Measurements from ENCODE around the gene ELF2.
A peak's percentile ranks its signal among the peaks of the same experiment; 100 is the strongest.
"Not testable (repeated sequence)": the region's sequence is repeated elsewhere in the genome, so short reads cannot be mapped to it uniquely, and the experiment has no call there.

Gene ELF2

GRCh38 chr4:139200506-139200905 lies 23.5 kb upstream of the ELF2 start:
- Mint-ChIP-seq H3K4me1 (ENCODE audit: low read depth) (no peaks in the 10 kb centered on the region), H3K4me3 (no peak overlapping the region), H3K27me3 (no peaks in the 10 kb centered on the region), H3K9me3 (no peaks in the 10 kb centered on the region), H3K36me3 (ENCODE audit: low read depth) (no peaks in the 10 kb centered on the region), H3K27ac (no peak overlapping the region)
- no peak for DNase-seq

- Mint-ChIP-seq H3K36me3 (ENCODE audit: low read depth) (no peaks in the 10 kb centered on the region), H3K4me1 (ENCODE audit: low read depth) (no peaks in the 10 kb centered on the region), H3K27me3 (no peaks in the 10 kb centered on the region), H3K4me3 (no peak overlapping the region), H3K9me3 (no peaks in the 10 kb centered on the region), H3K27ac (no peak overlapping the region)
- DNase-seq, result no peak
Observed at GRCh38 chr4:139200102-139200501, 23.1 kb upstream of the ELF2 start.

DNA sequence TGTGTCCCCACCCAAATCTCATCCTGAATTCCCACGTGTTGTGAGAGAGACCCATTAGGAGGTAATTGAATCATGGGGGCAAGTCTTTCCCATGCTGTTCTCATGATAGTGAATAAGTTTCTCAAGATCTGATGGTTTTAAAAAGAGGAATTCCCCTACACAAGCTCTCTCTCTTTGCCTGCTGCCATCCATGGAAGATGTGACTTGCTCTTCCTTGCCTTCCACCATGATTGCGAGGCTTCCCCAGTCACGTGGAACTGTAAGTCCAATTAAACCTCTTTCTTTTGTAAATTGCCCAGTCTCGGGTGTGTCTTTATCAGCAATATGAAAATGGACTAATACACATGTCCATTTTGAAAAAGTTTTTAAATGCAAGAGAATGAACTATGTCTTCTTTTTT lies 20.2 kb upstream of the ELF2 start:
- DNase-seq; H3K4me3 Mint-ChIP-seq; H3K36me3 Mint-ChIP-seq (ENCODE audit: low read depth); H3K27ac Mint-ChIP-seq; H3K4me1 Mint-ChIP-seq (ENCODE audit: low read depth); H3K27me3 Mint-ChIP-seq; H3K9me3 Mint-ChIP-seq: not testable (repeated sequence)

- H3K27ac Mint-ChIP-seq, result no peak overlapping the region
- no peaks in the 10 kb centered on the region for H3K9me3 Mint-ChIP-seq
- DNase-seq, result no peak
- no peaks in the 10 kb centered on the region for H3K27me3 Mint-ChIP-seq
- H3K4me3 Mint-ChIP-seq, result no peak overlapping the region
- no peaks in the 10 kb centered on the region for H3K36me3 Mint-ChIP-seq (ENCODE audit: low read depth)
- H3K4me1 Mint-ChIP-seq (ENCODE audit: low read depth), result no peaks in the 10 kb centered on the region
Observed at GRCh38 chr4:139196462-139196861, 19.4 kb upstream of the ELF2 start.

GRCh38 chr4:139191373-139191772 lies 14.4 kb upstream of the ELF2 start:
- H3K9me3 Mint-ChIP-seq, result no peaks in the 10 kb centered on the region
- peaks cover 3% of the 10 kb centered on the region for H3K27me3 Mint-ChIP-seq
- DNase-seq, result no peak
- no peak overlapping the region for H3K27ac Mint-ChIP-seq
- no peaks in the 10 kb centered on the region for H3K36me3 Mint-ChIP-seq (ENCODE audit: low read depth)
- no peak overlapping the region for H3K4me3 Mint-ChIP-seq
- H3K4me1 Mint-ChIP-seq (ENCODE audit: low read depth), result no peaks in the 10 kb centered on the region

- no peak overlapping the region for H3K27ac Mint-ChIP-seq
- no peaks in the 10 kb centered on the region for H3K4me1 Mint-ChIP-seq (ENCODE audit: low read depth)
- H3K27me3 Mint-ChIP-seq, result peaks cover 3% of the 10 kb centered on the region
- no peaks in the 10 kb centered on the region for H3K9me3 Mint-ChIP-seq
- no peak for DNase-seq
- no peaks in the 10 kb centered on the region for H3K36me3 Mint-ChIP-seq (ENCODE audit: low read depth)
- H3K4me3 Mint-ChIP-seq, result no peak overlapping the region
Observed at GRCh38 chr4:139189972-139190371, 13.0 kb upstream of the ELF2 start.

GRCh38 chr4:139189417-139189749 lies 12.4 kb upstream of the ELF2 start:
- no peaks in the 10 kb centered on the region for H3K36me3 Mint-ChIP-seq (ENCODE audit: low read depth)
- no peaks in the 10 kb centered on the region for H3K4me1 Mint-ChIP-seq (ENCODE audit: low read depth)
- no peak overlapping the region for H3K4me3 Mint-ChIP-seq
- H3K27me3 Mint-ChIP-seq, result peaks cover 3% of the 10 kb centered on the region
- no peaks in the 10 kb centered on the region for H3K9me3 Mint-ChIP-seq
- no peak overlapping the region for H3K27ac Mint-ChIP-seq
- DNase-seq, result no peak

DNA sequence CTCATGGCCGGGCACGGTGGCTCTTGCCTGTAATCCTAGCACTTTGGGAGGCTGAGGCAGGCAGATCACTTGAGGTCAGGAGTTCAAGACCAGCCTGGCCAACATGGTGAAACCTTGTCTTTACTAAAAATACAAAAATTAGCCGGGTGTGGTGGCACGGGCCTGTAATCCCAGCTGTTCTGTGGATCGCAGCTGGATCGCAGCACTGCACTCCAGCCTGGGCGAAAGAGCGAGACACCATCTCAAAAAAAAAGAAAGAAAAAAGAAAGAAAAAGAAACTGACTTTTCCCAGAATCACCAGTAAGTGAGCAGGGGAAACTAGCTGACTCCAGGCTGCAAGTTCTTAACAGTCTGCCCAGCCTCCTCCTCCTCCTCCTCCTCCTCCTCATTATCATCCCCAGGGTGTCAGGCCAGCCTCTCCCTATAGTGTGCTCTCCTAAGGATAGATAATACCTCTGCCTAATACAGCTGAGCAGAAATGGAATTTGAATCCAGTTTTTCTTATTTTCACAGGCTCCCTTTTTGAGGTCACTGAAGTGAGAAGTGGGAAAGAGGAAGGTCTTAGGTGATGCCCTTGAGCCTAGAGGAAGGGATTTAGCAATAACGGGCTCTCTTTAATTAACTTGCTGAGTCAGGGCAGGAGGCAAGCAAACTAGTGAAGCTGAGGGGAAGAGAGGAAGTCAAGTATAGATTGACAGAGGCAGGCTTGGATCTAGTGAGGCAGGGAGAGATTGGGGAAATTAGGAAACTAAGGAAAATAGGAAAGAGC lies 11.8 kb upstream of the ELF2 start:
- Mint-ChIP-seq H3K36me3 (ENCODE audit: low read depth) (no peaks in the 10 kb centered on the region), H3K4me3 (no peak overlapping the region), H3K4me1 (ENCODE audit: low read depth) (no peaks in the 10 kb centered on the region), H3K9me3 (no peaks in the 10 kb centered on the region), H3K27me3 (peaks cover 3% of the 10 kb centered on the region), H3K27ac (no peak overlapping the region)
- DNase-seq, result no peak

GRCh38 chr4:139184129-139184528 lies 7.1 kb upstream of the ELF2 start:
- H3K27me3 Mint-ChIP-seq, result no peaks in the 10 kb centered on the region
- no peak for DNase-seq
- H3K36me3 Mint-ChIP-seq (ENCODE audit: low read depth), result no peaks in the 10 kb centered on the region
- no peak overlapping the region for H3K4me3 Mint-ChIP-seq
- H3K9me3 Mint-ChIP-seq, result no peaks in the 10 kb centered on the region
- H3K27ac Mint-ChIP-seq, result no peak overlapping the region
- H3K4me1 Mint-ChIP-seq (ENCODE audit: low read depth), result no peaks in the 10 kb centered on the region

GRCh38 chr4:139177869-139178619 lies 1.0 kb upstream of the ELF2 start:
- peak overlapping the region; percentile 86 for H3K4me3 Mint-ChIP-seq
- H3K4me1 Mint-ChIP-seq (ENCODE audit: low read depth), result peaks cover 22% of the 10 kb centered on the region
- no peaks in the 10 kb centered on the region for H3K36me3 Mint-ChIP-seq (ENCODE audit: low read depth)
- no peaks in the 10 kb centered on the region for H3K9me3 Mint-ChIP-seq
- peaks cover 13% of the 10 kb centered on the region for H3K27me3 Mint-ChIP-seq
- peak overlapping the region; percentile 90 for H3K27ac Mint-ChIP-seq
- peak; percentile 92 for DNase-seq

- peak; percentile 78 for DNase-seq
- H3K27ac Mint-ChIP-seq, result peak overlapping the region; percentile 79
- peak overlapping the region; percentile 86 for H3K4me3 Mint-ChIP-seq
- H3K4me1 Mint-ChIP-seq (ENCODE audit: low read depth), result peaks cover 32% of the 10 kb centered on the region
- no peaks in the 10 kb centered on the region for H3K36me3 Mint-ChIP-seq (ENCODE audit: low read depth)
- no peaks in the 10 kb centered on the region for H3K9me3 Mint-ChIP-seq
- peaks cover 13% of the 10 kb centered on the region for H3K27me3 Mint-ChIP-seq
Observed at GRCh38 chr4:139176302-139177048, 543 bp downstream of the ELF2 start.

GRCh38 chr4:139175646-139176301 lies 1.2 kb downstream of the ELF2 start:
- Mint-ChIP-seq H3K27me3 (peaks cover 13% of the 10 kb centered on the region), H3K4me1 (ENCODE audit: low read depth) (peaks cover 32% of the 10 kb centered on the region), H3K36me3 (ENCODE audit: low read depth) (no peaks in the 10 kb centered on the region), H3K9me3 (no peaks in the 10 kb centered on the region), H3K4me3 (peak overlapping the region; percentile 86), H3K27ac (peak overlapping the region; percentile 74)
- peak; percentile 56 for DNase-seq

- no peak for DNase-seq
- peaks cover 13% of the 10 kb centered on the region for H3K27me3 Mint-ChIP-seq
- peak overlapping the region; percentile 42 for H3K27ac Mint-ChIP-seq
- no peak overlapping the region for H3K4me3 Mint-ChIP-seq
- no peaks in the 10 kb centered on the region for H3K9me3 Mint-ChIP-seq
- no peaks in the 10 kb centered on the region for H3K36me3 Mint-ChIP-seq (ENCODE audit: low read depth)
- peaks cover 25% of the 10 kb centered on the region for H3K4me1 Mint-ChIP-seq (ENCODE audit: low read depth)
Observed at GRCh38 chr4:139171876-139172691, 4.9 kb downstream of the ELF2 start.

DNA sequence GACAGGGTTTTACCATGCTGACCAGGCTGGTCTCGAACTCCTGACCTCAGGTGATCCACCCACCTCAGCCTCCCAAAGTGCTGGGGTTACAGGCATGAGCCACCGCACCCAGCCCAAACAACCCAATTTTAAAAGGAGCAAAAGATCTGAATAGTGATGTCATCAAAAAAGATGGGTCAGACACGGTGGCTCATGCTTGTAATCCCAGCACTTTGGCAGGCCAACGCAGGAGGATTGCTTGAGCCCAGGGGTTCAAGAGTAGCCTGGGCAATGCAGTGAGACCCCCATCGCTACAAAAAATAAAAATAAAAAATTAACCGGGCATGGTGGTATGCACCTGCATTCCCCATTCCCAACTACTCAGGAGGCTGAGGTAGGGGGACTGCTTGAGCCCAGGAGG lies 6.1 kb downstream of the ELF2 start:
- no peak overlapping the region for H3K4me3 Mint-ChIP-seq
- no peaks in the 10 kb centered on the region for H3K36me3 Mint-ChIP-seq (ENCODE audit: low read depth)
- peaks cover 12% of the 10 kb centered on the region for H3K27me3 Mint-ChIP-seq
- DNase-seq, result no peak
- no peaks in the 10 kb centered on the region for H3K9me3 Mint-ChIP-seq
- peaks cover 23% of the 10 kb centered on the region for H3K4me1 Mint-ChIP-seq (ENCODE audit: low read depth)
- H3K27ac Mint-ChIP-seq, result no peak overlapping the region
